ENCODE data around the gene DSCAM.

DNA sequence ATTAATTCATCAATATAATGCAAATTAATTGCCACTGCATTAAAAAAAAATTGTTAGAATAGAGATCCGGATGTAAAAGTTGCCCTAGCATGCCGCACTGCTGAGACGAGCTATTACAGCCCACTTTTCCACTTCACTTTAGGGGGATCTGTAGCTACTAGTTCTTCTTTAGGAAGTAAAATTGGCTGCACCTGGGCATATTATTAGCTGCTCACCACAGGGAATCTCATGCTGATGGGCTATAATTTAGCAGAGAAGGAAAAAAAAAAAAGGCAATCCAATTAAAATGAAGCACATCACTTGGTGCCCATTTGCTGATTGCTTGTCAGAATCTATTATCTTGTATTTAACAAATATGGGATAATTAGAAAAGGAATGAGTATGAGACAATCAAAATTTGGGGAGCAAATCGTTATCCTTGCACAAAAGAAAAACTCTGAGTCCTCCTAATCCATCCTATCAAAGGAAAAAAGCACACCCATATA, 233.4 kb downstream of the DSCAM start:
- TF ChIP-seq, protein P1, sequence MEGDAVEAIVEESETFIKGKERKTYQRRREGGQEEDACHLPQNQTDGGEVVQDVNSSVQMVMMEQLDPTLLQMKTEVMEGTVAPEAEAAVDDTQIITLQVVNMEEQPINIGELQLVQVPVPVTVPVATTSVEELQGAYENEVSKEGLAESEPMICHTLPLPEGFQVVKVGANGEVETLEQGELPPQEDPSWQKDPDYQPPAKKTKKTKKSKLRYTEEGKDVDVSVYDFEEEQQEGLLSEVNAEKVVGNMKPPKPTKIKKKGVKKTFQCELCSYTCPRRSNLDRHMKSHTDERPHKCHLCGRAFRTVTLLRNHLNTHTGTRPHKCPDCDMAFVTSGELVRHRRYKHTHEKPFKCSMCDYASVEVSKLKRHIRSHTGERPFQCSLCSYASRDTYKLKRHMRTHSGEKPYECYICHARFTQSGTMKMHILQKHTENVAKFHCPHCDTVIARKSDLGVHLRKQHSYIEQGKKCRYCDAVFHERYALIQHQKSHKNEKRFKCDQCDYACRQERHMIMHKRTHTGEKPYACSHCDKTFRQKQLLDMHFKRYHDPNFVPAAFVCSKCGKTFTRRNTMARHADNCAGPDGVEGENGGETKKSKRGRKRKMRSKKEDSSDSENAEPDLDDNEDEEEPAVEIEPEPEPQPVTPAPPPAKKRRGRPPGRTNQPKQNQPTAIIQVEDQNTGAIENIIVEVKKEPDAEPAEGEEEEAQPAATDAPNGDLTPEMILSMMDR (IDR thresholded peaks at IDR 0.05 in 4 of 5, conservative IDR thresholded peaks at IDR 0.05 in 1 of 5): no peak
- TF ChIP-seq POLR2A (IDR thresholded peaks at IDR 0.05): no peak
